ENCODE measurements around the gene CGAS.

The CGAS gene

GRCh38 chr6:73452107-73452461 is at the start of gene CGAS:
TSS of gene CGAS (minus strand) at chr6:73452297. CDS start at chr6:73452181, 116 bp downstream.
- peak; percentile 89 for DNase-seq

- DNase-seq = no peak
Measured at GRCh38 chr6:73497915-73498314, 45.8 kb upstream of the CGAS start.

GRCh38 chr6:73491377-73491776 is 39.3 kb upstream of the CGAS start:
- DNase-seq = no peak

- no peak for DNase-seq
Measured at GRCh38 chr6:73487473-73487872, 35.4 kb upstream of the CGAS start.

- DNase-seq = no peak
Measured at GRCh38 chr6:73484438-73484837, 32.3 kb upstream of the CGAS start.

- DNase-seq = no peak
Measured at GRCh38 chr6:73481969-73482368, 29.9 kb upstream of the CGAS start.

- no peak for DNase-seq
Measured at GRCh38 chr6:73477407-73477806, 25.3 kb upstream of the CGAS start.

GRCh38 chr6:73476723-73477122 is 24.6 kb upstream of the CGAS start:
- no peak for DNase-seq

- no peak for DNase-seq
Measured at GRCh38 chr6:73471686-73472290, 19.7 kb upstream of the CGAS start.

GRCh38 chr6:73461537-73462350 is 9.6 kb upstream of the CGAS start, which contains the start of gene MTO1:
TSS of gene MTO1 (plus strand) at chr6:73461737. CDS start at chr6:73461855, 118 bp downstream.
- DNase-seq = peak; percentile 98

GRCh38 chr6:73460056-73460455 is 8.0 kb upstream of the CGAS start:
- DNase-seq = peak; percentile 46

- DNase-seq = peak; percentile 65
Measured at GRCh38 chr6:73459474-73459873, 7.4 kb upstream of the CGAS start.

GRCh38 chr6:73455865-73456629 is 4.0 kb upstream of the CGAS start:
- DNase-seq = peak; percentile 83

- DNase-seq = peak; percentile 71
Measured at GRCh38 chr6:73451223-73452106, 632 bp downstream of the CGAS start.

- DNase-seq = peak; percentile 26
Measured at GRCh38 chr6:73443555-73443954, 8.5 kb downstream of the CGAS start.

- no peak for DNase-seq
Measured at GRCh38 chr6:73435236-73435635, 16.9 kb downstream of the CGAS start.

- DNase-seq = no peak
Measured at GRCh38 chr6:73421534-73421933, 30.6 kb downstream of the CGAS start.

GRCh38 chr6:73418081-73418741 is 33.9 kb downstream of the CGAS start:
- peak; percentile 21 for DNase-seq

- DNase-seq = no peak
Measured at GRCh38 chr6:73413102-73413501, 39.0 kb downstream of the CGAS start.

- DNase-seq = peak; percentile 24
Measured at GRCh38 chr6:73409395-73409794, 42.7 kb downstream of the CGAS start.

- DNase-seq = no peak
Measured at GRCh38 chr6:73400656-73401055, 51.4 kb downstream of the CGAS start.

GRCh38 chr6:73395875-73396274 is 56.2 kb downstream of the CGAS start:
- DNase-seq = no peak

All from hematopoietic multipotent progenitor cell treated with erythropoietin and hydrocortisone succinate and interleukin-3 and kit ligand, for 6 days (in vitro differentiated cells).